DMS 273 (cell line): ENCODE results near the gene TLR9.
"Not testable (repeated sequence)": the region's sequence is repeated elsewhere in the genome, so short reads cannot be mapped to it uniquely, and the experiment has no call there.

Experiments
- DNase-seq: peaks from one replicate; lab custom pipeline; 2025; ENCODE audit not compliant: unreplicated experiment; lab: John Stamatoyannopoulos, UW

TLR9 gene

DNA sequence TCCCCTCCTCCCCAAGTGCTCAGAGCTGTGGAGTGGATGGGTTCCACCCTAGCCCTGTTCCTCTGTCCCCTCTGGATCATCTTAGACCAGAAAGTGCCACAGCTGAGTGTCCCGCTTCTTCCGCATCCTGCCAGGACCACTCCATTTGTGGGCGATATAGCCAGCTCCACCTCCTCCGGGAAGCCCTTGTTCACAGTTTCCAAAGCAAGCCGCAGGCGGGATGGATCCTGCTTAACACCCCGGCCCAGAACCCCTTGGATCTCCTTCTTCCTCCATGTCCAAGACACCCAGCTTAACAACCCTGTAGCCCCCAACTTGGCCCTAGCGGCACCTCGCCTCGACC lies 28.0 kb downstream of the TLR9 start:
- DNase-seq: no peak

- no peak for DNase-seq
Measured at GRCh38 chr3:52196977-52197376, 28.5 kb downstream of the TLR9 start.

DNA sequence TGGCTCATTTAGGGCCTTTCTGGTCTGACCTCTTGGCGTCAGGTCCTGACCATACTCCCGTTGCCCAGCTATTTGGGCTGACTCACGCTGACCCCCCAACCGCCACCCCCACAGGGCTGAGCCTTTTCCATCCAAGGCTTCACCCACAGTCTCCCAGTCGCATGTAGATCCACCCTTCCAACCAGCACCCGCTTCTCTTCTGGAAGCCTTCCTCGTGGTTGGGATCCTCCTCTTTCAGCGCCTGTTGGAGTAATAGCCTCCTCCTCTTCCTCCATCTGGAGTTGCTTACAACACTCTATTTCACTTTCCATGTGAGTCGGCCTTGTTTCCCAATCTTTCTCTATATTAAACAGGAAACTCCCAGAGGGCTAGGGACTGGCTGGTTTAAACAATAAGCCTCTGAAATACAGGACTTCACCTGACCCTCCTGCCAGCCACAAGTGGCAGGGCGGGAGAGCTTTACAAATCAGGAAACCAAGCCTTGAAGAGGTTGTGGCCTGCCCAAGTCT lies 29.6 kb downstream of the TLR9 start:
- DNase-seq: no peak

GRCh38 chr3:52195291-52195597 lies 30.2 kb downstream of the TLR9 start:
- no peak for DNase-seq

- DNase-seq: no peak
Measured at GRCh38 chr3:52194485-52195290, 30.8 kb downstream of the TLR9 start.

DNA sequence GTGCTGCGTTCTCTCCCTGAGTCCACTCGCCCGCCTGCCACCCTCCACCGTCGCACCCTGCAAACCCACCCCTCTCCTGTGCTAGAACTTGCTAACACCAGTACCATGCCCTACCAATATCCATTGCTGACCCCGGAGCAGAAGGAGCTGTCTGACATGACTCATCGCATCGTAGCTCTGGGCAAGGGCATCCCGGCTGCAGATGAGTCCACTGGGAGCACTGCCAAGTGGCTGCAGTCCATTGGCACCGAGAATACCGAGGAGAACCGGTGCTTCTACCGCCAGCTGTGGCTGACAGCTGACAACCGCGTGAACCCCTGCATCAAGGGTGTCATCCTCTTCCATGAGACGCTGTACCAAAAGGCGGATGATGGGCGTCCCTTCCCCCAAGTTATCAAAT lies 32.4 kb downstream of the TLR9 start:
- peak; percentile 35 for DNase-seq

GRCh38 chr3:52191663-52192062 lies 33.8 kb downstream of the TLR9 start:
- no peak for DNase-seq

DNA sequence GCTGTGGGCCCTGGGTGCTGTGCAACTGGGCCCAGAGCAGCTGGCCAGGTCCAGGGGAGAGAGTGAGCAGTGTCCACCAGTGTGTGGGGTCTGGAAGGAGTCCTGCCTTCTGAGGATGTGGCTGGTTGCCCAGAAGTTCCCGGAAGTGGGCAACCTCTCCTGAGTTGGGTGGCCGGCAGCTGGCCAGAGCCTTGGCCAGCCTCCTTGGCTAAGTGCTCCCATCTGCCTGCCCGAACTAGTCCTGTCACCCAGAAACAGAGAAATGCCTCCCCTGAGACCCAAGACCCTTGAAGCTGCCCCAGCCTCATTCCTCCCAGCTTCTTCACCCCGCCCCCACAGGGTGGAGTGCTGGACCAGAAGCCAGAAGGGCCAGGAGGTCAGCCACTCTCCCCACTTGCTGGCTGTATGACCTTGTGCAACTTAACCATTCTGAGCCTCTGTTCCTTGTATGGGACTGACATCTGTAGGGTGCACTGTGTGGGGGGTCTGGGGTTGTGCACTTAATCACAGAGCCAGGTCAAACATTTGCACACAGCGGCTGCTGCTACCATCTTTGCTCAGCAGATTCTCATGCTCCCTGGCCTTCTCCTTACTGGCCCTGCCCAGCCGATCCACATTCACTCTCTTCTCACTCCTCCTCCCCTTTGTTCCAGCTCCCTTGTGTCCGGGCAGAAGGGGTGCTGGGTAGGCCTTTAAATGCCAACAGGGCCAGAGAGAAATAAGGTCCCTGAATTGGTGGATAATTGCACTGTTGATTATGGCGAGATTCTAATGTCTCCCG lies 35.0 kb downstream of the TLR9 start:
- no peak for DNase-seq

- DNase-seq: no peak
Measured at GRCh38 chr3:52188556-52188955, 36.9 kb downstream of the TLR9 start.

DNA sequence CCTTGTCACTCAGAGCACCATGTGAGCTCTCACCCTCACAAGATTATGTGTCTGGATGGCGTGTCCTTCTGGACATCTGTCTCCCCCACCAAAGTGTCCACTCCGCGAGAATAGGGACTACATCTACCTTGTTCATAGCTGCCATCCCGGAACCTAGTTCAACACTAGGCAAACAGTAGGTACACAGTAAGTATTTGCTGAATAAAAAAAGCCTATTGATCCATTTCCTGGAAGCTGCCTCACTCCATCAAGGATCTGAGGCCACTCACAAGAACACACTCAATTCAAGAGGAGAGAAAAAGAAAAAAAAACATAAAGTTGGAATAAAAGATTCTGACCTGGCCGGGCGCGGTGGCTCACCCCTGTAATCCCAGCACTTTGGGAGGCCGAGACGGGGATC lies 38.7 kb downstream of the TLR9 start:
- DNase-seq: no peak

GRCh38 chr3:52185837-52186236 lies 39.6 kb downstream of the TLR9 start:
- DNase-seq: no peak

DNA sequence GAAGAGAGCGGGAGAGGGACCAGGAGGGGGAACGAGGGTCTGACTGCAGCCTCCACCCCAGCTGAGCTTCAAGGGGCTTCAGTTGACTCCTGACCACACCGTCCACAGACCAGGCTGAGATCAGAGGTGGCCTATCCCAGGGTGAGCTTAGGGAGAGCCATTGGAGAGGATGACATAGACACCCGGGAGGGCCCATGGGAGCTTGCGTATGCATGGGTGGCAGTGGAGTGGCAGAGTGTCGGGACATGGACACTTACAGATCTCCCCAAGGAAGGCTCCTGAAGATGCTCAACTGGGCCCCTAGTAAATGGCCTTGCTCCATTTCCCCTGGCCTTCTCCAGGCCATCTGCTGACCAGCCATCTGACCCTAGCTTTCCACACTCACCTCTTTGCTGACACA lies 40.1 kb downstream of the TLR9 start:
- DNase-seq: no peak

DNA sequence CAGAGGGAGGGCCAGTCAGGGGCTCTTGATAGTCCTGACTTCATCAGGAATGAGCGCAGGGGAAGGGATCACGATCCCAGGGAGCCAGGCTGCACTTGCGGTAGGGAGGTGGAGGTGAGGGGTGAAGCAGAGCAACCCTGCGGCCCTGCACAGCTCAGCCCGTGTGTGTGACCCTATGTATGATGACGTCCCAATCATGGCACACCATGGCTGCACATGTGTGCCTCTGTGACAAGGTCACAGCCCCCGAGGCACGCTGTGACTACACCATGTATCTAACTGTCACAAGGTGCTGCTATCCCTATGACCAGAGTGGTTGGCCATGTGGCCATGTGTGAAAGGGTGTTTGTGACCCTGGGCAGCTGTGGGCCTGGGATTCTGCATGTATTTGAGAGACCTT lies 40.8 kb downstream of the TLR9 start:
- no peak for DNase-seq

- DNase-seq: no peak
Measured at GRCh38 chr3:52183786-52184445, 41.5 kb downstream of the TLR9 start.

GRCh38 chr3:52182691-52183090 lies 42.8 kb downstream of the TLR9 start:
- DNase-seq: no peak

DNA sequence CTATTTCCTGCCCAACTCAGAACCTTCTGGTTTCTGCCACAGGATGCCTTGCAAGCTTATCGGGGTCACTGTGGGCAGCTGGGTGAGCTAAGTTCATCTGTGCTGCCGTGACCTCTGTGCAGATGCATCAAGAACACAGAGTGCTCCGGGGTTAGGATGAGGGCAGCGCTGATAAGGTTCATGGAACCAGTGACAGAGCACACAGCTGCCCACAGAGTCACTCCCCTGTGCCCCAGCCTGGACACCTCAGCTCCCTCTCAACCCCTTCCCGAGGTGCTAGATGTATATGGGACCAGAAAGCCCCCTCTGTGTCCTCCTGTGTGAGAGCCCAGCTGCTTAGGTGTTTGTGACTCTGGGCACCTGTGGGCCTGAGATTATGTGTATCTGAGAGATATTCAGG lies 43.2 kb downstream of the TLR9 start:
- no peak for DNase-seq

DNA sequence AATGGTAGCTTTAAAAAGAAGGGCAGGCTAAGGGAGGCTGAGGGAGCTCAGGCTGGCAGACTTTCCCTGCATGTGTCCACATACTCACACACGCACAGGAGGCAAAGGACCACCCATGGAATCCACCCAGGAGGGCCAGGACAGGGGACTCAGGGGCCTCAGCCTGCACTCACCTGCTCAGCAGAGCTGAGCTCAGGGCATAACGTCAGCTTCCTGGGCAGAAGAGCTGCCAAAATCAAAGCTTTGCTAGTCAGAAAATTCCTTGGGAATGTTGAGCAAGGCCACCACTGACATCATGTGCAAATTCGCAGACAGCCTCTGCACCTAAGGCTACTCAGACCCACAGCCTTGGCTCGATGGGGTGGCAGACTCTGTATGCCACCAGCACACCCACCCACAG lies 43.9 kb downstream of the TLR9 start:
- DNase-seq: no peak

DNA sequence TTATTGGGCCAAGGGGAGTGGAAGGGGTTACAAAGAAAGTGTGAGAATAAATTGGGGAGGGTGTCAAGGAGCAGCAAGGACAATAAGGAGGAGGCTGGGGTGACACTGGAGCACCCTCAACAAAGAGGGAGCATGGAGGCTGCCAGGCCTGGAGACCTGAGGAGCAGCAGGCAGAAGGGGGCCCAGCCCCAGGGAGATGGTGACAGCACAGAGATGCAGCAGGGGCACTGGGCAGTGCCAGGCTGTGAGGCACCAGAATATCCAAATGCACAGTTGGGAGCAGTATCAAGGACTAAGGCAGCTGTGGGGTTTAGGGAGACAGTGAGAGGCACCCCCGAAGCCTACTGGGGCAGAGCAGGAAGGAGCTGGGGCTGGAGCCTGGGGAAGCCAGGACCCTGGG lies 46.9 kb downstream of the TLR9 start:
- no peak for DNase-seq

- not testable (repeated sequence) for DNase-seq
Measured at GRCh38 chr3:52178126-52178525, 47.3 kb downstream of the TLR9 start.

GRCh38 chr3:52177701-52178042 lies 47.8 kb downstream of the TLR9 start:
- no peak for DNase-seq

DNA sequence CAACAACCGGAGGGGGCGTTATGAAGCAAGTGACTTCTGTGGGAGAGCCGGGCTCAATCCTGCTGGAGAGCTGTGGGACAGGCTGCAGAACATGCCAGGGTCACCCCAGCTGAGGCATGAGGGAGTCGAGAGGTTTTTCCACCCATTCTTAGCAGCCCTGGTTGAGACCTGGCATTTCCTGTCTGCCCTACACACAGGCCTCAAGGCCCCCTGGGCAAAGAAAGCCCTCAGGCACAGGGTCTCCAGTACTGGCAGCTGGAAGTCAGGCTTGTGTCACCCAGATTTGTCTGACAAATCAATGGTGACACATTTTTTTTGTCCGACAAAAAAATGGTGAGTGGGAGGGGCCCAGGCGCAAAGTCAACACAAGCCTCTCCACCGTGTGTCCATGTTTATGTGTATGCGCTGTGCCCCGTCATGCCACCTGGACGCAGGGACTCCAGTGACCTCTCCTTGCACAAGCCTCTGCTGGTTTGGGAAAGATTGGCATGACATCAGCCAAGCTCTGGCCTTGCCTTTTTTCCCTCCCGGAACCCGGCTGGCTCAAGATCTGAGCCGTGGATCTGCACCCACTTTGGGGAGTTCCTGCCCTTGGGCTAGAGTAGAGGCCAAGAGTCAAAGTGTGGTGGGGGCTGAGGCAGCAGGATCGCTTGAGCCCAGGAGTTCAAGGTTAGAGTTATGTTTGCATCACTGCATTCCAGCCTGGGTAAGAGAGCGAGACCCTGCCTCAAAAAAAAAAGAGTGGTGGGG lies 48.3 kb downstream of the TLR9 start:
- no peak for DNase-seq
